Fibroblast of skin of left biceps (primary cell): ENCODE data around the gene MAFG.

Experiments used
- DNase-seq, 2 experiments: peaks; one replicate each; pipeline ENCODE4 v3.0.0-alpha.2; 2013; ENCODE audit warnings: low read depth in 2 of 2

The MAFG gene

GRCh38 chr17:81868674-81869220, 58.8 kb downstream of the MAFG start:
- DNase-seq = peak; percentile 61 to 63
